Measurements from ENCODE around the gene TRMT5. TPM values are rescaled to one million over a fixed set of nuclear protein-coding genes. Genes with fewer than 3 reads are reported as not detected.

Gene TRMT5
- total and polyA plus RNA-seq, 8 donors, result 2.0 to 9.9 (median 4.2) TPM

DNA sequence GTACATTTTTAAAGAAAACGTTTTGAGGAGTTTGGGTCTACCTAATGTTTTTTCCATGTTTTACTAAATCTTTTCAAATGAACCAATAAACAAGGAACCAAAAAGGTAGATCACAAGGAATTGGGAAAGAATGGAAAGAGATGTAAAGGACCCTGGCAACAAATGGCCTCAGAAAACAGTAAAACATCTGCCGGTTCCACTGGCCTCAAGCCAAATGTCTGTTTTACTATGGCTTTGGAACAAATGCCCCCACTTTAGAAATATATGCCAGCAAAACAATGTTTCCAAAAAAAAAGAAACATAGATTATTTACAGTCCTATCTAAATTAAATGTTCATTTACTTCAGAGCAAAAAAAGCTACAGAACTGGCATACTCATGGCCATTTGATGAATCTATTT lies 3.0 kb downstream of the TRMT5 start:
- peaks cover 6 to 32% (median 24%) of the 10 kb centered on the region in 4 donors for H3K36me3 ChIP-seq
- TF ChIP-seq, protein P1, sequence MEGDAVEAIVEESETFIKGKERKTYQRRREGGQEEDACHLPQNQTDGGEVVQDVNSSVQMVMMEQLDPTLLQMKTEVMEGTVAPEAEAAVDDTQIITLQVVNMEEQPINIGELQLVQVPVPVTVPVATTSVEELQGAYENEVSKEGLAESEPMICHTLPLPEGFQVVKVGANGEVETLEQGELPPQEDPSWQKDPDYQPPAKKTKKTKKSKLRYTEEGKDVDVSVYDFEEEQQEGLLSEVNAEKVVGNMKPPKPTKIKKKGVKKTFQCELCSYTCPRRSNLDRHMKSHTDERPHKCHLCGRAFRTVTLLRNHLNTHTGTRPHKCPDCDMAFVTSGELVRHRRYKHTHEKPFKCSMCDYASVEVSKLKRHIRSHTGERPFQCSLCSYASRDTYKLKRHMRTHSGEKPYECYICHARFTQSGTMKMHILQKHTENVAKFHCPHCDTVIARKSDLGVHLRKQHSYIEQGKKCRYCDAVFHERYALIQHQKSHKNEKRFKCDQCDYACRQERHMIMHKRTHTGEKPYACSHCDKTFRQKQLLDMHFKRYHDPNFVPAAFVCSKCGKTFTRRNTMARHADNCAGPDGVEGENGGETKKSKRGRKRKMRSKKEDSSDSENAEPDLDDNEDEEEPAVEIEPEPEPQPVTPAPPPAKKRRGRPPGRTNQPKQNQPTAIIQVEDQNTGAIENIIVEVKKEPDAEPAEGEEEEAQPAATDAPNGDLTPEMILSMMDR (IDR thresholded peaks at IDR 0.05), result no peak
- no peak for TF ChIP-seq POLR2AphosphoS5 (IDR thresholded peaks at IDR 0.05)
- TF ChIP-seq POLR2A (IDR thresholded peaks at IDR 0.05), result no peak
- TF ChIP-seq EP300 (IDR thresholded peaks at IDR 0.05), result no peak
- H3K27ac ChIP-seq, result no peak overlapping the region
- H3K27me3 ChIP-seq, result no peaks in the 10 kb centered on the region
- no peak overlapping the region for H3K4me3 ChIP-seq
- H3K4me1 ChIP-seq, result peaks cover 0 to 46% (median 35%) of the 10 kb centered on the region in 4 donors
- intact Hi-C loops (cut with DNase I; ENCODE audit: low total_unique reads), result no loop called here
- DNase-seq, result peak in 1 of 2 donors; percentile 4
- H3K9me3 ChIP-seq, result no peaks in the 10 kb centered on the region
- 58 to 63% (median 62%) methylated on average over 2 of the region's 2 CpGs for WGBS, 5 donors

DNA sequence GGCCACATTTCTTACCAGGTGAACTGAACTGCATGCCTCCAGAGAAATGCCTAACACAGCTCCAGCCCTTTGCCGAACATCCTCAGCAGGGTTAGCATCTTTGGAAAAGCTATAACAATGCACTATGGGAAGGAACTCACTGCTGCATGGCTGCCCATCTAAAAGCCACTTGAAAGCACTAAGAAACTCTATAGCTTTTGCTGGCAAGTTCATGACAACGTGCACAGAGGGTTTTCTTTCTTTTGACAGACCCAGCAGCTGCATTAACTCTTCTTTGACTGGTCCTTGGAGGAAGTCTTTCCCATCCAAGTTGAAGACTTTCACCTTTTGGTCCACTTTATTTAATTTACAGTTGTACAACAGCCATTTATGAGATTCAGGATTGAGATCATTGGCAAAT lies 5.3 kb downstream of the TRMT5 start:
- H3K4me1 ChIP-seq, result peaks cover 0 to 33% (median 24%) of the 10 kb centered on the region in 4 donors
- intact Hi-C loops (cut with DNase I; ENCODE audit: low total_unique reads), result no loop called here
- H3K4me3 ChIP-seq, result no peak overlapping the region
- H3K27ac ChIP-seq, result no peak overlapping the region
- H3K36me3 ChIP-seq, result peaks cover 6 to 40% (median 24%) of the 10 kb centered on the region in 4 donors
- peak in 1 of 2 donors; percentile 9 for DNase-seq
- WGBS, 5 donors, result 37 to 53% (median 51%) methylated on average over 2 of the region's 2 CpGs
- TF ChIP-seq POLR2AphosphoS5 (IDR thresholded peaks at IDR 0.05), result no peak
- no peak for TF ChIP-seq POLR2A (IDR thresholded peaks at IDR 0.05)
- no peak for TF ChIP-seq EP300 (IDR thresholded peaks at IDR 0.05)
- TF ChIP-seq, protein P1 (IDR thresholded peaks at IDR 0.05), result no peak
- H3K9me3 ChIP-seq, result no peaks in the 10 kb centered on the region
- H3K27me3 ChIP-seq, result no peaks in the 10 kb centered on the region

DNA sequence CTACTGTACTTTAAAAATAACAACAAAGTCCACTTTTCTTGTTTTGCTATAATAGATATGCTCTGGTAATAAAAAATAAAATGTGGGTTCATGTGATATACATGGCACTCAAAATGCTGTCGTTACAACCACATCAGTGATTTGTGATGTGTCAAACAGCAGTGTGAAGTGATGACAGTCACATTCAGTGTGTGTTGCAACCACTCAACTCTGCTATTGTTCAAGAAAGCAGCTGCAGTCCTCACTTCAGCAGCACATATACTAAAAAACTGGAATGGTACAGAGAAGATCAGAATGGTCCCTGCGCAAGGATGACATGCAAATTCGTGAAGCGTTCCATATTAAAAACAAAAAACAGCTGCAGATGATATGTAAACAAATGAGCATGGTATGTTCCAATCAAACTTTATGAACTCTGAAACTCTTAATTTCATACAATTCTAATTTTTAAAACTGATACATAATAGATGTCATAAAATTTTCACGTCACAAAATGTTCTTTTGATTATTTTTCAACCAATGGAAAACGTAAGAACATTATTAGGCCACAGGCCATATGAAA lies 6.7 kb downstream of the TRMT5 start:
- peaks cover 0 to 19% (median 10%) of the 10 kb centered on the region in 4 donors for H3K4me1 ChIP-seq
- no peak overlapping the region for H3K27ac ChIP-seq
- intact Hi-C loops (cut with DNase I; ENCODE audit: low total_unique reads), result no loop called here
- no peaks in the 10 kb centered on the region for H3K27me3 ChIP-seq
- DNase-seq, result no peak
- no peaks in the 10 kb centered on the region for H3K9me3 ChIP-seq
- peaks cover 6 to 40% (median 24%) of the 10 kb centered on the region in 4 donors for H3K36me3 ChIP-seq
- WGBS, 5 donors, result 87 to 92% (median 90%) methylated on average over 6 of the region's 6 CpGs
- TF ChIP-seq EP300 (IDR thresholded peaks at IDR 0.05) (no peak), POLR2AphosphoS5 (IDR thresholded peaks at IDR 0.05) (no peak), POLR2A (IDR thresholded peaks at IDR 0.05) (no peak)
- TF ChIP-seq, protein P1 (IDR thresholded peaks at IDR 0.05), result no peak
- no peak overlapping the region for H3K4me3 ChIP-seq

DNA sequence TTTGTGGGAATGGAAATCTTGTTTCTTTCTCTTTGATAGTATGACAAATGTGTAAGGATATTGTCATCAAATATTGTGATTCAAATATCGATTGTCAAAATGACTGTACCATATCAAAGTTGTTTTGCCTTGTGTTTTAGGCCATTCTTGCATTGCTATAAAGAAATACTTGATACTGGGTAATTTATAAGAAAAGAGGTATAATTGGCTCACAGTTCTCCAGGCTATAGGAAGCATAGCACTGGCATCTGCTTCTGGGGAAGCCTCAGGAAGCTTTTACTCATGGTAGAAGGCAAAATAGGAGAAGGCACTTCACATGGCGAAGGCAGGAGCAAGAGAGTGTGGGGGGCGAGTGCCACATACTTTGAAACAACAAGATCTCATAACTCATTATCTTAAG lies 7.8 kb downstream of the TRMT5 start:
- Histone ChIP-seq H3K27me3 (no peaks in the 10 kb centered on the region), H3K27ac (no peak overlapping the region), H3K36me3 (peaks cover 6 to 40% (median 24%) of the 10 kb centered on the region in 4 donors), H3K4me1 (peaks cover 0 to 8% (median 4%) of the 10 kb centered on the region in 4 donors), H3K9me3 (no peaks in the 10 kb centered on the region), H3K4me3 (no peak overlapping the region)
- intact Hi-C loops (cut with DNase I; ENCODE audit: low total_unique reads), result no loop called here
- no peak for TF ChIP-seq POLR2AphosphoS5 (IDR thresholded peaks at IDR 0.05)
- no peak for TF ChIP-seq POLR2A (IDR thresholded peaks at IDR 0.05)
- TF ChIP-seq, protein P1 (IDR thresholded peaks at IDR 0.05), result no peak
- no peak for TF ChIP-seq EP300 (IDR thresholded peaks at IDR 0.05)
- 95 to 100% (median 98%) methylated on average over 3 of the region's 3 CpGs for WGBS, 5 donors
- DNase-seq, result no peak
